HG03196 (cell line): Measurements from ENCODE around the gene KCNG4.
"Not testable (repeated sequence)": the region's sequence is repeated elsewhere in the genome, so short reads cannot be mapped to it uniquely, and the experiment has no call there.

Source experiments
- ATAC-seq: cut with Tn5 transposase; IDR thresholded peaks from one replicate; pipeline ENCODE4 v1.9.1; 2021; ENCODE audit not compliant: unreplicated experiment

KCNG4 gene

GRCh38 chr16:84237994-84238750 lies 1.6 kb downstream of the KCNG4 start:
- no peak for ATAC-seq

GRCh38 chr16:84236671-84237070 lies 3.1 kb downstream of the KCNG4 start:
- ATAC-seq: no peak

DNA sequence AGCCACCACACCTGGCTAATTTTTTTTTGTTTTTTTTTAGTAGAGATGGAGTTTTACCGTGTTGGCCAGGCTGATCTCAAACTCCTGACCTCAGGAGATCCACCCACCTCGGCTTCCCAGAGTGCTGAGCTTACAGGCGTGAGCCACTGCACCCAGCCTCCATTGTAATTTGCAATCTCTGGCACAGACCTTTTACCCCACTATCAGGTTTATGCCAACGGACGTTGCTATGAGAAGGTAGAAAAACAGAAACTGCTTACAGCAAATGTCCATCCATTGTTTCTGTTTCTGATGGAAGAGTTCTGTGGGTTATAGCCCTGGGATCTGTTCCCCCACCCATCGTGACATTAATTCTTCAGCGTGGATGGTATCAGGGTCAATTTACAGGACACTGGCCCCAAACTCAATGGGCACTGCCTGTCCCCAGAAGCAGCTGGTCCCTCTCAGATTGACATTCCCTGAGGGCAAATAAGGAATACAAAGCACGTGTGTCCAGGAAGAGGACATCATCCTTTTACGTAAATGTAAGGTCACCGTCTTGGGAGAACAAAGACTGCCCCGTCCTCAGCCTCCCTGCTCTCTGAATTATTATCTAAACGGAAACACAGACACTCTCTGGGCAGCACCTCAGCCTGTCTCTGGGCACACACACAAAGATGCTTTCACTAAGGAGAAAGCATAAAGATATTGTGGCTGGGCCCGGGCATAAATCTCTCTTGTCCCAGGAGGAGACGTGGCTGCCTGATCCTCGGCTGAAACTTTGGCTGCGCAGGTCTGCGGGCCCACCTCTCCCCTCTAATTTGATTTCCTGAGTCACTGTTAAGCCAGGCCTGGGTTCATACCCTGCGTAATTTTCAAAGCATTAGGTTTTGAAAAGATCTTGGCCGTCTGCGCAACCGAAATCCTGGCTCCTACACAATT lies 5.2 kb downstream of the KCNG4 start:
- no peak for ATAC-seq

DNA sequence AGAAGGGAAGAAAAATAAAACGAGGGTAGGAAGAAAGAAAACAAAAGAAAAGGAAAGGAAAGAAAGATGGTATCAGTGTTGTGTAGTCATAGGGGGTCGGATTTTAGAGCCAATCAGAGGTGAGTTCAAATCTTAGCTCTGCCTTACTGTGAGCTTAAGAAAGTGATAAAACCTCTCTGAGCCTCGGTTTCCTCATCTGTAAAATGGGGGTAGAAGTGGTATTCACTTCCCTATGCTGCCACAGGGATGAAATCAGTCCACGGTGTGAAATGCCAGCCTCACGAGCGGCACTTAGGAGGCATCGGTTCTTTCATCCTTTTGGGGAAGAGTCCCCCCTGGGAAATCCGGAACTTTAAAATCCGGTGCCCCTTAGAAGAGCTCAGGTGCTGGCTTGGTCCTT lies 6.1 kb downstream of the KCNG4 start:
- ATAC-seq: no peak

DNA sequence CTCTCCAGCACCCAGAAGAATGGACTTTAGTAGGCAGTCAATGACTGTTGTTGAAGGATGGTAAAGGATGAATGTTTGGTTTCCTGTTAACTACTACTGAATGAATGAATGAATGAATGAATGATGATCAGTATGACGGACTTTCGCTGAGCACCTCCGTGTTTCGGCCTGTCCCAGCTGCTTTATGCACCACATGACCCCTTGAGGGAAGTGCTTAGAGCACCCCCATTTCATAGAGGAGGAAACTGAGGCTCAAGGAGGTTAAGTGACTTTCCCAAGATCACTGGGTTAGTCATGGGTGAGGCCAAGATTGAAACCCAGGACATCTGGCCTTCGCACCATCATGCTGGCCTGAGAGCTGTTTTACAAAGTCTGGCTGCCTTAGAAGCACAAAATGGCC lies 6.8 kb downstream of the KCNG4 start:
- no peak for ATAC-seq

GRCh38 chr16:84232060-84232459 lies 7.8 kb downstream of the KCNG4 start:
- no peak for ATAC-seq

DNA sequence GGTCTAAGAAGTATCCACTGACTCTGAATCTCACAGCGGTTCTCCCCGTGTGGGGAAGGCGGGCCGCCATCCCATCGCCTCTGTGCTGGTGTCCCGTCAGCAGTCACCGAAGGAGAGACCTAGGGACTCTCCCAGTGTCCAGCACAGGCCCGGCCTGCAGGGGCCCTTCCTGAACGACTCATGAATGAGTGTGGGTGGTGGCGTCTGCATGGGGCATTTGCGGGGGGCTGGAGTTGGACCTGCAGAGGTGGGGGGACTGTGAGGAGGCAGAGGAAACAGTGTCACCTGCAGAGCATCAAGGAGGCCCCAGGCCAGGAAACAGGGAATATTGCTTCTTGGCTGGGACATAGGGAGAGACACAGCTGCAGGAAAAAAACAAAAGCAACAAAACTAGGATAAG lies 10.3 kb downstream of the KCNG4 start:
- ATAC-seq: no peak

DNA sequence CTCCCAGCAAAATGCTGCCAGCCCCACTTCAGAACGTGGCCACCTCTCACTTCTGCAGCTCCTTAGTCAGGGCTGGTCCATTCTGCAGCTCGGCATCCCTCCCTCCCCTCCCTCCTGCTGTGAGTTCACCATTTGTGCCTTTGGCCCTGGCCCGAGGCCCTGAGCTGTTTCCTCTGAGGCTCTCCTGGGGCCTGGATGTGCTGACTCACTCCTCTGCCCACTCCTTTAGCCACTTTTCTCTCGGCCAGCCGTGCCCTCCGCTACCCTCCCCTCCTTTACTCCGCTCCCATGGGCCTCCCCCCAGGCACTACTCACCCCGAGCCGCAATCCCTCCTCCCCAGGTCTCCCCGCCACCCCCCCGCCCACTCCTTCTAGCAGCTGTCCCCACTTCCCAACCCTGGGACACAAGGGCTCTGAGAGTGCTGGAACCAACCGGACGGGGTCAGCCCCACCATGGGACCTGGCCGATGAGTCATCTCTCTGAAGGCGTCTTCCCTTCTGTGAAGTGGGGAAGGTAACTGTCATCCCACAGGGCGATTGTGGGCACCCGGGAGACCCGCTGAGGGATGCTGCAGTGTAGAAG lies 11.5 kb downstream of the KCNG4 start:
- no peak for ATAC-seq

- ATAC-seq: no peak
Observed at GRCh38 chr16:84227548-84227947, 12.3 kb downstream of the KCNG4 start.

DNA sequence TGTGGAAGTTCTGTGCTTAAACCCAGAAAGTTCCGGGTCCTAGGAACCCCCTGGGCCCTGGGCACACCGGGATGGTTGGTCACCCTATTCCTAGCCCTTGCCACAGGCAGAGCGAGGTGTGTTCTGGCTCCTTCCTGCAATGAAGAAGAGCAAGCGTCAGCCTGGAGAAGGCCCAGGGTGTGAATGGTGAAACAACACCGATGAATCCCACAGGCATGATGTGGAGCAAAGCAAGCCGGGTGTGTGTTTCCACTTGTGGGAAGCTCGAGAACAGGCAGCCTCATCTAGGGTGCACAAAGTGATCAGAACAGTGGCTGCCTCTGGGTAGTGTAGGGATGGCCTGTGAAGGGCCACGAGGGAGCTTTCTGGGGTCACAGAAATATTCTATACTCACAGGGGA lies 13.8 kb downstream of the KCNG4 start:
- ATAC-seq: no peak

DNA sequence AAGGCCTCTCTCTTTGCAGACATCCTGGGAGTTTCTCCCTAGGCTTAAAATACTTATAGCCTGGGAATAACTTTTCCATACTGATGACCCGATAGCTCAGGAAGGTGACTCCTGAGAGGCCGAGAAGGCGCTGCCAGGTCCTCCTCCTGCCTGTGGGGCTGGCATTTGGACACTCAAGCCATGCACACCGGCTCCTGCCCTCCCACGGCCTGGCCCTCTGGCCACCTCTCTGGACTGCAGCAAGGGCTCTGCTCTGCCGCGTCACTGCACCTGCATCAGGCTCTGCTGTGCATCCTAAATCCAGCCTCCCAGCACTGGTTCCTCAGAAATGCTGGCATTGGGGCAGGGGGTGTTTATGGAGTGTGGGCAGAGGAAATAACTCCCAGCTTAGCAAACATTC lies 14.2 kb downstream of the KCNG4 start:
- no peak for ATAC-seq

DNA sequence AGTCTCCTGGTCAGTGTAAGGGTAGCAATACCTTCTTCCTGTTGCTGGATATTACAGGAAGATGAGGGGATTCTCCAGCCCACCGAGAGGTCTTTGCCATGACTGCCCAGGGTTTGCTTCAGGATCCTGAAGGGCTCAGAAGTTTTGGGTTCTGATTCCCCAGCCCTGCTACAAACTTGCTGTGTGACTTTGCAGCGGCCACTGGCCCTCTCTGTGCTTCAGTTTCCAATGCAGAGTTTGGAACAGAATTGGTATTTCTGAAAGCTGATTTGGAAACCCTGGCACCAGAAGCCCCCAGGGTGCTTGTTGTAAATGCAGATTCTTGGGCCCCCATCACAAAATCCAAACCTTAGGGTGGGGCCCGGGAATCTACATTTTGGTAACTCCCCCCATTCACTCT lies 14.7 kb downstream of the KCNG4 start:
- no peak for ATAC-seq

DNA sequence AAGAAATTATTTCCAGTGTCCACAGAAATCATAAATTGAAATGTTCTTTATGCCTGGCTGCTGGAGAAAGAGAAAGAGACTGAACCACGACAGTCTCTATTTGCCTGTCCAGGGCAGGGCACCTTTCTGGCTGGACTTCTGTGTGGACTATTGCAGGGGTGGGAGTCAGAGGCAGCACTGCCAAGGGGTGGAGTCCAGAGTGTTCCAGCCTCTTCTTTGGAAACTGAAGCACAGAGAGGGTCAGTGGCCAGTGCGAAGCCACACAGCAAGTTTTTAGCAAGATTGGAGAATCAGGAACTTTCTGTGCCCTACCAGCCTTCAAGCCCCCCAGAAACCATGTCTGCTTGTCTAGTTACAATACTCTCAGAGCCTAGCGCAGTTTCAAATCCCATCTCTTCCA lies 15.3 kb downstream of the KCNG4 start:
- ATAC-seq: no peak

DNA sequence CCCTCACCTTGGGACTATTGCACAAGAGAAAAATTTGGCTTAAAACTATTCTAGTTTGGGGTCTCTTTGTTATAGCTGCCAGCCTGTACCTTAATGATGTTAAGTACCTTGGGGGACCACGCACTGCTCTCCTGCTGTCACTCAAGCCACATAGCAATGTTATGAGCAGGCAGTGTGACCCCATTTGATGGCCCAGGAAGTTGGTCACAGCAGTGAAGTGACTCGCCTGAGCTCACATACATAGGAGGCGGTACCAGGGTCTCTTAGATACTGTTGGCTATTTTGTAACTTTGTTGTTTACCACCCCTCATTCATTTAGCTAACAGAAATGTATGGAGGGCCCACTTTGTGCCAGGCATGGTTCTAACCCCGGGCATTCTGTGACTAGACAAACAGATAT lies 16.4 kb downstream of the KCNG4 start:
- no peak for ATAC-seq

DNA sequence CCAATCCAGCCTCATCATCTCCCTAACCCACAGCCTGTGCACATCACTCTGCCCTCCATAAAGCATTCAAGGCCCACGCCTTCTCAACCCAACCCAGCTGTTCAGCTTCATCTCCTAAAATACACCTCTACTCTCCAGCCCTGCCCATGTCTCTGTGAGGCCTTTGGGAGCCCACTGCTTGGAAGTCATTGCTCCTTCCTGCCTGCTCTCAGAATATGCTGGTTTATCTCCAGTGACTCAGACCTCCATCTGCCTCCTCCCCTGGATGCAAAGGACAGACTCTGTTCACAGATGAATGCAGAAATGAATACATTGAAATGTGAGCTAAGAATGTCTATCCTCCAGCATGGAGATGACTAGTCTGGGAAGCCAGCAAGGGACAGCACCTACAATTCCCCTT lies 19.0 kb downstream of the KCNG4 start:
- no peak for ATAC-seq

- no peak for ATAC-seq
Observed at GRCh38 chr16:84218956-84219355, 20.9 kb downstream of the KCNG4 start.

- no peak for ATAC-seq
Observed at GRCh38 chr16:84218176-84218823, 21.5 kb downstream of the KCNG4 start.

DNA sequence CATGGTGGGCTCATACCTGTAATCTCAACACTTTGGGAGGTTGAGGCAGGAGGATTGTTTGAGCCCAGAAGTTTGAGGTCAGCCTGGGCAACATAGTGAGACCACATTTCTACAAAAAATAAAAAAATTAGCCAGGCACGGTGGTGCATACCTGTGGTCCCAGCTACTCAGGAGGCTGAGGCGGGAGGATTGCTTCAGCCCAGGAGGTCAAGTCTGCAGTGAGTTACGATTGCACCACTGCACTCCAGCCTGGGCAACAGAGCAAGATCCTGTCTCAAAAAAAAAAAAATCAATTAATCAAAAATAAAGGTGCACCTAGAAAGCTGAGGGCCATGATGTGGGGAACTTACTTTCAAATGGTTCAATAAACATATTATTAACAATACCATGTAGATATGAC lies 23.7 kb downstream of the KCNG4 start:
- ATAC-seq: not testable (repeated sequence)

- no peak for ATAC-seq
Observed at GRCh38 chr16:84215531-84215930, 24.3 kb downstream of the KCNG4 start.

DNA sequence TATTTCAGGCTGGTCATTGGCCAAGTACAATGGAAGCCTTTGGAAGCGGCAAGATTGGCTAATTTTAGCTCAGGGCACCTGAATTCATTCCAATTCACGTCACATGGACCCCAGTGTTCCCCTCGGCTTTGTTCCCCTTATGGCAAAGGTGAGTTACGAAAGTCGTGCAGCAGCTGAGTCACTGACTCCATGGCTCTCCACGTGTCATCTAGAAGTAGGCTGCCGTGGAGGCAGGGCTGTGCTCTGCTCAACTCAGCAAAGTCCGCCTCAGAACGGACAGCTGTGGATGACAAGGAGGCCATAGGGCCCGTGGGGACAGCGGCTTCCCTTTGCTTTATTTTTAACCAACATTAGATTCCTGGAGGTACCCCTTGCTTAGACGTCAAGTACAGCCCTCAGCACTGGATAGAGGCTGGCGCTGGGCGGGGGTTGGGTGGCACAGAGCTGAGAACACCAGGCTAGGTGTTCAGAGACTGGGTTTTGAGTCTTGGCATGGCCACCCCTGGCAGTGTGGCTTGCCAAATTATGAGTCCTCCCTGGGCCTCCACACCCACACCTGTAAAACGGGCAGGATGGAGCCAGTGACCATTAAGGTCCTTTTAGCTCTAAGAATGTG lies 25.3 kb downstream of the KCNG4 start:
- ATAC-seq: no peak

DNA sequence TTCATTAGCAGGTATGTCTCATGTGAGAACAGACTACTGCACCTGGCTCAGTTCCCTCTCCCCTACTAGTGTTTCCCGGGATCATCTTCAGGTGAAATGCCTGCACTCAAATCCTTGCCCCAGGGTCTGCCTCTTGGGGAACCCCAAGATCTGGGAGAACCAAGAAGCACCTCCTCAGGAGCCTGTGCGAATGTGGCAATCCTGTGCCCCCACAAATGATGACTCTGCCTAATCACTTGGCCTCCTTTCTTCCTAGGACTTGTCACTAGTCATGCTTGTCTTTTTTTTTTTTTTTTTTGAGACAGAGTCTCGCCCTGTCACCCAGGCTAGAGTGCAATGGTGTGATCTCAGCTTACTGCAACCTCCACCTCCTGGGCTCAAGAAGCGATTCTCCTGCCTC lies 27.2 kb downstream of the KCNG4 start:
- no peak for ATAC-seq
